HepG2 (cell line): Measurements from ENCODE around the gene KITLG. TPM values are rescaled to one million over a fixed set of nuclear protein-coding genes. Genes with fewer than 3 reads are reported as not detected.

ENCODE experiments used
- ARID5B ChIP-seq: IDR thresholded peaks from 2 replicates; pipeline ENCODE4 v1.4.0; 2020; ENCODE audit warnings: mild to moderate bottlenecking, missing genetic modification reagents
- CBFB ChIP-seq: sonication (generic); formaldehyde crosslinking; IDR thresholded peaks from 2 replicates; pipeline ENCODE4 v1.4.0; 2020; ENCODE audit warnings: missing genetic modification reagents
- EHMT2 ChIP-seq: fragments of 200-600 bp; sonication (generic); IDR thresholded peaks from 2 replicates; pipeline ENCODE4 v1.7.0; 2017; ENCODE audit warnings: antibody characterized with exemption, low read depth, low read length, borderline replicate concordance
- GMEB2 ChIP-seq: IDR thresholded peaks from 2 replicates; pipeline ENCODE4 v1.6.1; 2016; ENCODE audit warnings: missing biosample characterization, missing genetic modification reagents, low read depth
- HNF1A ChIP-seq, 2 experiments: sonication (generic) in 1 of 2; formaldehyde crosslinking in 1 of 2; IDR thresholded peaks; 2 replicates each; pipeline versions ENCODE4 v1.4.0 to v1.6.1; 2016 to 2020; ENCODE audit warnings: borderline replicate concordance in 1 of 2, low read depth in 1 of 2, mild to moderate bottlenecking in 1 of 2, missing genetic modification reagents in 1 of 2
- KDM1A ChIP-seq: IDR thresholded peaks from 2 replicates; pipeline ENCODE4 v1.6.1; 2016; ENCODE audit warnings: missing compliant biosample characterization
- KLF12 ChIP-seq: sonication (generic); formaldehyde crosslinking; IDR thresholded peaks from 2 replicates; pipeline ENCODE4 v1.4.0; 2020; ENCODE audit warnings: missing genetic modification reagents, borderline replicate concordance
- KLF15 ChIP-seq: sonication (generic); formaldehyde crosslinking; IDR thresholded peaks from 2 replicates; pipeline ENCODE4 v1.8.1; 2023; ENCODE audit warnings: borderline replicate concordance, mild to moderate bottlenecking, inconsistent platforms, missing genetic modification reagents, mixed read lengths
- PBX2 ChIP-seq: IDR thresholded peaks from 2 replicates; pipeline ENCODE4 v1.6.1; 2016; ENCODE audit warnings: control low read depth
- SNRNP70 ChIP-seq: fragments of 200-400 bp; formaldehyde crosslinking; IDR thresholded peaks from 2 replicates; pipeline ENCODE4 v1.6.1; 2017; ENCODE audit warnings: mild to moderate bottlenecking, low read depth, low read length, moderate library complexity
- SRY ChIP-seq: sonication (generic); formaldehyde crosslinking; IDR thresholded peaks from 2 replicates; pipeline ENCODE4 v1.8.0; 2022; ENCODE audit warnings: mild to moderate bottlenecking, missing genetic modification reagents
- TAF15 ChIP-seq: fragments of 200-400 bp; formaldehyde crosslinking; IDR thresholded peaks from one replicate; pipeline ENCODE4 v1.6.1; 2018; ENCODE audit warnings: mild to moderate bottlenecking, low read depth, low read length; ENCODE audit not compliant: poor library complexity, severe bottlenecking
- ZFP37 ChIP-seq: sonication (generic); formaldehyde crosslinking; IDR thresholded peaks from 2 replicates; pipeline ENCODE4 v1.4.0; 2020; ENCODE audit warnings: missing genetic modification reagents, borderline replicate concordance
- ZNF331 ChIP-seq: sonication (generic); formaldehyde crosslinking; IDR thresholded peaks from 2 replicates; pipeline ENCODE4 v1.4.0; 2020; ENCODE audit warnings: missing genetic modification reagents
- ZNF546 ChIP-seq: sonication (generic); formaldehyde crosslinking; conservative IDR thresholded peaks from 2 replicates; pipeline ENCODE4 v1.8.1; 2023; ENCODE audit warnings: mild to moderate bottlenecking, missing genetic modification reagents
- ZNF740 ChIP-seq: sonication (generic); formaldehyde crosslinking; IDR thresholded peaks from 2 replicates; pipeline ENCODE4 v1.4.0; 2020; ENCODE audit warnings: missing genetic modification reagents
- ZNF879 ChIP-seq: sonication (generic); formaldehyde crosslinking; IDR thresholded peaks from 2 replicates; pipeline ENCODE4 v1.8.1; 2023; ENCODE audit warnings: missing genetic modification reagents
- polyA plus RNA-seq, 8 experiments: library from polyadenylated mRNA; depleted of rRNA in 3 of 8; stranded (reverse) in 7 of 8; unstranded in 1 of 8; fragments of >200 nt; fragmentation: Illumina TruSeq in 4 of 8; extraction: Trizol in 4 of 8; gene quantifications; 2 replicates each; pipeline versions ENCODE4 v1.2.1 to v1.2.3, GENCODE V29; 2011 to 2016; ENCODE audit warnings: low read depth in 4 of 8, missing spikeins in 1 of 8, mixed read lengths in 1 of 8; ENCODE audit not compliant: insufficient read depth in 1 of 8
- total RNA-seq, 5 experiments: library from RNA; depleted of rRNA; stranded (reverse); fragments of >200 nt; fragmentation: Illumina TruSeq; extraction: Trizol; gene quantifications; 2 replicates each; pipeline ENCODE4 v1.2.3, GENCODE V29; 2016; ENCODE audit warnings: low read depth in 1 of 5

KITLG gene
- total and polyA plus RNA-seq, 2 of the 13 experiments (the other 11 are each of a cell fraction or from before 2014, with no cell fraction given), result 0.66 to 4.3 TPM

GRCh38 chr12:88566430-88566829, 13.8 kb downstream of the KITLG start (continued):
- no peak for TF ChIP-seq PBX2 (CRISPR knock-in tag)
- peak; percentile 17; the same call in 1 of the 2 replicates for TF ChIP-seq ARID5B (CRISPR knock-in tag)
- TF ChIP-seq ZNF879, result no peak
- TF ChIP-seq SNRNP70, result no peak
- TF ChIP-seq SRY (CRISPR knock-in tag), result no peak
- no peak for TF ChIP-seq EHMT2
- 0 out of 2 replicates have a peak, but pooled peaks have one; percentile 44 for TF ChIP-seq ZNF331
- TF ChIP-seq KLF15 (CRISPR knock-in tag), result no peak
- no peak for TF ChIP-seq ZFP37 (CRISPR knock-in tag)
- TF ChIP-seq KLF12 (CRISPR knock-in tag), result no peak
- TF ChIP-seq HNF1A (IDR thresholded peaks at IDR 0.05; ENCODE audit: low read depth), result no peak
- TF ChIP-seq HNF1A (CRISPR knock-in tag; IDR thresholded peaks at IDR 0.05; ENCODE audit: borderline replicate concordance), result peak; percentile 25; the same call in 1 of the 2 replicates
- TF ChIP-seq TAF15, result no peak
- TF ChIP-seq KDM1A (CRISPR knock-in tag), result peak; percentile 19; the same call in 1 of the 2 replicates
- no peak for TF ChIP-seq ZNF546 (CRISPR knock-in tag)
- no peak for TF ChIP-seq GMEB2 (CRISPR knock-in tag)
- no peak for TF ChIP-seq ZNF740 (CRISPR knock-in tag)
- peak; percentile 56; the same call in 1 of the 2 replicates for TF ChIP-seq CBFB (CRISPR knock-in tag)
